Stimulated activated CD4-positive, alpha-beta T cell treated with anti-CD3 and anti-CD28 coated beads, Interleukin-15, amount 100 ng/mL, for 1 hour (primary cell): ENCODE results near the gene STPG1.

Experiments used
- DNase-seq, 2 donors: peaks; one replicate each; pipeline ENCODE4 v3.0.0-alpha.2; 2020; ENCODE audit warnings: low read depth in 1 of 2, low spot score in 1 of 2

STPG1 gene

DNA sequence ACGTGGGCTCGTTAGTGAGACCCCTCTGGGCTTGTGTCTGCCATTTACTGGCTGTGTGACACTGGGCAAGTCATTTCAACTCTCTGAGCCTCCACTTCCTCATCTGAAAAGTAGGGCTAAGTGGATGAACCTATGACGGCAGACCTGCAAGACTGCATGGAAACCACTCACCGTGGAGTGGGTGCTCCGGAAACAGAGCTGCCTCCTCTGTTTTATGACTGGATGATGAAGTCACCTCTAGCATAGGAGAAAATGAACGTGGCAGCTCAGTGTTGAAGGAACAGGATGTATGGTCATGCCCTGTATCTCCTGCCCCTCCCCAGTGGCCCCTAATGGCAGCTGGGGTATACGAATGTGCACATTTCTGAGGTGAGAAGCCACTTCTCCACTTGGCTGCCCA is 40.5 kb downstream of the STPG1 start:
- no peak for DNase-seq

DNA sequence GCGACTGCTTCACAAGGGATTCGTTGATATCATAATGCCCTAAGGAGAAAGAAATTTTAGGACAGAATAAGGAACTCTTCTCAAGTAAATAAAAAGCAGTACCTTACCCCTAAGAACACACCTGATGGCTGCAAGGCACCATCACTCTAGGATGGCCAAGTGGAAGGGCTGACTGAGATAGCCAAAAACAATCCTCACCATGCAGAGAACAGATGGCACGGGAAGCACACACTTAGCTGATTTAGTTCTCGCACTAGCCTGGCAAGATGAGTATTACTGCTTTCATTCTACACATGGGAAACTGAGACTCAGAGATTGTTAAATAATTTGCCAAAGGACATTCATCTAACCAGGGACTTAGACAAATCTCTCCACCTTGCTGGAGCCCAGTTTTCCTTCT is 43.8 kb downstream of the STPG1 start:
- no peak for DNase-seq

DNA sequence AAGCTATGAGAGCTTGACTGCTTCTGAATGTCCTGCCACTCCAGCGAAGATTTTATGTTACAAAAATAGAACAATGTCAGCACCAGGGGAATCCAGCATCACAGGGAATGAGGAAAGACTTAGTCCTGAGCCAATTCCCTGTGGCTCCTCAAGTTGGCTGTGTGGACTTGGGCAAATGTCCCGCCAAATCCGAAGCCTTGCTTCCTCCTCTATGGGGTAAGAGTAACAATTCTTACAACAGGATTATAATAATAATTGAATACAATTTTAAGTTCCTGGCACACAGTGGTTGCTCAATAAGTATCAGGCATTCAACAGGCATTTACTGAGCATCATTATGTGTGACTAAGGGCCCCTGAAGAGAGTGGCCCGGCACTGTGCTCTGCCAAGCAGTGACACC is 44.4 kb downstream of the STPG1 start:
- no peak for DNase-seq

DNA sequence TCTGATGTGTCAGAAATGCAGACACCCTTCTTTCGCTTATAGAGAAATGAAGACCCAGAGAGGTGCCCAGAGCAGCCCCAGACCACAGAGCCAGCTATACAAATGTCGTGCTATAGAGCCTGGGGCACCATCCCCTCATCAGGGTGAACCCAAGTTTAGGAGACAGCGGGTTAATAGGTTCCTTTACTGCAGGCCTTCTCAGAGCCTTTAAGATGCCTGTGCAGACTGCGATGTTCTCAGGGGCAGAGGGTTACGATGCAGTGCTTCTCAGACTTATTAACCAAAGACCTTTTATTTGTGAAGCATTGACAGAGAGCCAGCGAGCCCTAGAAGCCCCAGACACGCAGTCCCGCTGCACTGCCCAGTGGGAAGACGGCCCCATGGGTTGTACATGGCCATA is 46.9 kb downstream of the STPG1 start:
- DNase-seq, result no peak

DNA sequence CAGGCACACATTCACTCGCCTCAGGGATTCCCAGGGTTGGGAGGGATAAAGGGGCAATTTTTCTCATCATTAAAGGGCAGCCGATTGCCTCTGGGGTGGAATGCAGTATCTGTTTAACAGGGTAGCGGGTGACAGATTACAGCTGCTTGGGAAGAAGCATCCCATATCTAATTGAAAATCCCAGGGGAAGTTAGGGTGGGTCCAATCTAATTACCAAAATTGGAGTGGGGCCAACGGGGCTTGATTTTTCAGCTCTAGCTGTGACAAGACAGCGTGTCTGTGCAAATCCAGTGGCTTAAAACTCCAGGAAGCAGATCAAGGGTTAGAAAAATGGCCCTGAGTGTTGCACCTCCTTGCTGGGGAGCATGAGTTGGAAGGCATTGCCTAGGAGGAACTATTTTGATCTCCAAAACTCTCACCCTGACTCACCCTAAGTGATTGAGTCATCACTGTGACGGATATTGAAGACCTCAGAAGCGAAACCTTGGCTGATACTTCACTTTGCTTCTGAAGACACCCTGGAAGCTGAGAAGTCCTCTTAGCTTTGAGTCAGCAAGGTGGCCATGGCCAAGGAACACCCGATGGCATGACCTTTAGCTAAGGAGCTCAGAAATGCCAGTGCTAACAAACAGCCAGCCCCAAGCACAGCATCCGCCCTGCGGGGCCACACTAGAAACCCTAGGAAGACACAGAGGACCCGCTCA is 48.5 kb downstream of the STPG1 start:
- DNase-seq, result no peak

DNA sequence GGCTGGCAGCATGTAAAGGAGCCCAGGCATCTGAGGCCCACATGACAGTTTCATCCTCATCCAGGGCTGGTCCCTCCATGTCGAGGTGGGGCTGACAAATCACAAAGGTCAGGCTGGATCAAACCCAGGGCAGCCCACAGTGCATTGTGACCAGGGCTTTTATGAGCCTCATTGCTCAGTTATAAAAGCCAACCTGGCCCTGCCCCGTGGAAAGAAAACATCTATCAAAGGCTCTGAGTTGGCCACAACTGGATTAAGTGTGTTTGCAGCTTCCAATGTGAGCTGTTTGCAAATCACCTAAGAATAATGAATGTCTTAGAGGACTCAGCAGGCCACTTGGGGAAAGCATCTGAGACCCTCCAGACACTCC is 49.0 kb downstream of the STPG1 start:
- DNase-seq, result no peak

DNA sequence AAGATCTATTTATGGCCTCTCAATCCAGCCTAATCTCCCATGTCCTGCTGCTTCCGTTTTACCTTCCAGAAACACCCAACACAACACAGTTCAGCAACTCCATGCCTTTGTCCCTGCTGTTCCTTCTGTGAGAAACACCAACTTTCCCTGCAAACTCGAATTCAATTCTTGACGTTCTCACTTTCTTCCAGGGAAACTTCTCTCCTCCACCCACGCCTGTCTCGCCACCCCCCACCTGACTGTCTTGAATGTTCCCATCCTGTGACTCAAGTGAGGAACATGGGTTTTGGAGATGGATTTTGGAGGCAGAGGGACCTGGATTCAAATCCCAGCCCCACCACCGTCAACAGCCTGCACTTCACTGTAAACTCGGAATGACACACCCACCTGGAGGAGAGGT is 49.6 kb downstream of the STPG1 start:
- no peak for DNase-seq

DNA sequence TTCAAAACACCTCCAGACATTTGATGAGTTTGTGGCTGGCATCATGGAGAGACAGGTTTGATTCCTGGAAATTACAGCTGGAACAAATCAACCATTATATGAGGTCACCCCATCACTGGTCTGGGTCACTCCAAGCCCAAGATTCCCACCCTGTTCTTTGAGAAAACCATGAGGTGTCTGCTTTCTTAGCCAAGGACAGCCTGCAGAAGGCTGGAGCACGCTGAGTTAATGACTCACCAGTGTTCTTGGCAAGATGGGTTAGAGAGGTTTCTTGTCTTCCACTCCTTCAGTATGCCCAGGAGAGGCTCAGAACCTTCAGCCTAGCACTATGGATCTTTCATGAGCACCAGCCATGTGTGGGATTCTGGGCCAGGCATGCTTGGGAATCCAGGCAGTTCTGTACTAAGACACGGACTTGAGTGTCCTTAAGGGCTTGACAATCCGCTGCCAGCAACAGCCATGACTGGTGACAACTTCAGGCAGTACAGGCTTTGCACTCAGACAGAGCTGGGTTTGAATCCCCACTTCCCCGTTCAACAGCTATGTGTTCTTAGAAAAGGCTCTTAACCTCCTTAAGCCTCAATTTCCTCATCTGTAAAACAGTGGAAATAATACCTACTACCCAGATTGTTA is 50.5 kb downstream of the STPG1 start:
- no peak for DNase-seq

DNA sequence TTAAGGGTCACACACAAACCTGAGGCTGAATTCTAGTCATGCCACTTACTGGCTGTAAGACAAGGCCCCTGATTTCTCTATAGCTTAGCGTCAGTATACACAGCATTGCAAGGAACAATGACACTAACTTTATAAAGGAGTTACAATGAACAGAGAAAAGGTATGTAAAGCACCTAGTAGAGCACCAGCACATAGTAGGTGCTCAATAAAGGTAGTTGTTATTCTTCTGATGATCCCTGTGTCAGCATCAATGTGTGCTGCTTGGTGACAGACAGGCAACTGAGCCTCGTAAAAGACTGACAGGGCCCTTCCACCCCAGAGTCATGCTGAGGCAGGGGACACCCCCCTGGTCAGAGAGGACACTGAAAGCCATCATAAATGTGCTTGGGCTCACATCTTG is 51.2 kb downstream of the STPG1 start:
- no peak for DNase-seq

DNA sequence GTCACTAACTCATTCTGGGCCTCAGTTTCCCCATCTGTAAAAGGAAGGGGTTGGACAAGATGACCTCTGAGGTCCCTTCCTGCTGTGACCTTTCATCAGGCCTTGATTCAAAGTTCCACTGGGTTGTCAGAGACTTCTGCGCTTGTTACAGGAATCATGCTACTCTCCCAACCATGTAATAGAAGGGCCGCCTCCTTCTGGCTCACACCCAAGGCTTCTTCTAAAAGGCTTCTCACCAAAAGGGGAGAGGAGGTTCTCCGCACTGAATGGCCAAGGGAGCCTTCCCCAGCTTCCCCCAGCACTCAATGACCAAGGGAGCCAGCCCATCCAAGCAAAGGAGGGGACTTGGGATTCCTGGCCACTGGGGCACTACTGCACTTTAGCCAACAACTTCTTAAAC is 51.8 kb downstream of the STPG1 start:
- no peak for DNase-seq

DNA sequence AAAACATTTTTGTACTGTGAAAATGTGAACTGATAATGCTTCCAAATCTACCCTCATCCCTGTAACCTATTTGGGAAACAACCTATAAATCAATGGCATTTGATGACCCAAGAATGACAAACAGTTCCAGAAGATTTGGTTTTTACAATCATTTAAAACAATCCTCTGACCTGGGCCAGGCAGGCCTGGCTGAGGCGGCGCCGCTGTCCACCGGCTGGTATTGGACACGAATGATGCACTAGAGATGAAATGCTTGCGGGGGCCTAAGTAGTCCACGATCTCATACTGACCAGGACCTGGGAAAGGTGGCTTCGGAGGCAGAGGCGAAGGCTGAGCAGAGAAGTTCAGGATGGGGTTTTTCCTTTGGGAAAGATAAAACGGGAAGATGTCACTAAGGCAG is 52.9 kb downstream of the STPG1 start:
- no peak for DNase-seq

DNA sequence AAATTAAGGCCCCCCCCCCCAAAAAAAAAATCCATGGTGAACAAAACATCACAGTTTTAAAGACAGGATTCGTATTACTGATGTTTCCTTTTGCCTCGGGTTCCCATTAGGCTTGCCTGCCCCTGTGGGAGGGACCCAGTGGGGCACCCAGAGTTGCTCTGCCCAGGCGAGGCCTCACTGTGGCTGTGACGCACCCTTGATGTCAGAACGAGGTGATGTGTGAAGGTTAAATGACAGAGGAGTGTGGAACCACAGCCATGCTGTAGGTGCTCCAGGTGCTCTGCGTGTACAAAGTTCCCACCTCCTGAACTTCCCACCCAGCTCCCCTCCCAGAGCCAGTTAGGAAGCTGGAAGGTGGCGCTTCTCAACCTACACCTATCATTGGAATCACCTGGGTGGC is 56.5 kb downstream of the STPG1 start:
- no peak for DNase-seq

DNA sequence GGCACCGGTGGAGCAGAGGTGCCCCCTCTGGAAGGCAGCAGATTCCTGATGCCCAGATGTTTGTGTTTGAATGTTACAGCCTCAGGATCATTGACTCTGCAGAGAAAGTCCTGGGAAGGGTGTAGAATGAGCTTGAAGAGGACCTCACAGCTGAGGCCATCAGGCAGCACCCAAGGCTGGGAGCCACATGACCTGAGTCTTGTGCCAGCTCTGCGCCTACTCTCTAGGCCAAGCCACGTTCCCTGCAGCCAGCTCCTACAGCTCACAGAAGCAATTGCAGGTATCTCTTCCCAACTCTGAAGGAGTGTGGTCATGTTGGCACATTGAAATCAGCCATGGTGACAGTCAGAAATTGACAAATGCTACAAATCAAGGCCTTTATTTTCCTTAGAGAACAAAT is 58.1 kb downstream of the STPG1 start:
- DNase-seq, result no peak

DNA sequence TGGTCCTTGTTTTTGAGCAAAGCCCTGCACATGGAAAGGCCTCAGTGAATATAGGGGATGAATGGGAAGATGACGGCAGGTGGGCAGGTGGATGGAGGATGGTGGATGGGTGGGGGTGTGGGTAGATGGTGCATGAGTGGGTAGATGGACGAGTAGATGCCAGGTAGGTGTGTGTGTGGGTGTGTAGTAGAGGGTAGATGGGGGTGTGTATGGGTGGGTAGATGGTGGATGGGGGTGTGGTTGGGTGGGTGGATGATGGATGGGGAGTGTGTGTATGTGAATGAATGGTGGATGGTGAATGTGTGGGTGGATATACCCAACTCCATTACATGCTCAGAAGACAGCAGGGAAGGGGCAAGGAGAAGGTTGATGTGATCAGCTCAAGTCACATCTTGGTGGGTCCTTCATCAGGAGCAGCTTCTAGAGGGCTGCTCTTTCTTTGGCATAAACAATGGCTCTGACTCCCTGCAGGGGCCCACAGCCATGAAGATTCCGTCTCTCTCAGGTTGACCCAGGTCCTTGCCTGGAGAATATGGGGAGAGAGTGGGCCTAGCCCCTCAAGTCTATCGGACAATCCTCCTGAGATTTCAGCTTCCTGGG is 60.2 kb downstream of the STPG1 start:
- no peak for DNase-seq

DNA sequence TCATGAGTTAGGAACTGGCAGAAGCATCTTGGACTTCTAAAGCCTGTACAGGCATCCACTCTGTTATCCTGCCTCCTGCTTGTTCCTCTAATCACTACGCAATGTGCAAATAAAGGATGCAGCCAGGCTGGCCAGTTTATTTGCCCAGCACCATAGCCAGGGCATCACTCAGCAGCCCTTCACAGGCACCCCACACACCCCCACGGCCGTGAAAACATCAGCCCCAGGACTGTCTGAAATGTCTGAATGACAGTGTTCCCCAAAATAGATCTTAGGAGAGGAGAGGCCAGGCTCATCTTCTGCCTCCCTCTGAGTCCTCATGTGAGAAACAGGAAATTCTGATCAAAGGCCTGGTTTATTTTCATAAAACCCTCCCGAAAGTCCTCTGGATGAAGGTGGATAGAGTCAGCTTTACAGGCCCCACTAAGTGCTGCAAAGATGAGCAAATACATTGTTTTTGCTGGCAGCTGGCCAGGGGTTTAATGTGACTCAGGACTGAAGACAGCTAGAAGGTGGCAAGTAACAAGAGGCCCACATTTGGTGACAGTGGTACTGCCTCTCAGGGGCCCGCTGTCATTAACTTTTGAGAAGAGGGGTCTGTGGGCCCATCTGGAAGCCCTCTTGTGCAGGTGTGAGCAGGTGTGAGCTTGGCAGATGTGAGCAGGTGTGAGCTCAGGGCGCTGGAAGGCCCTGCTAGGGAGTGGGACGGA is 61.5 kb downstream of the STPG1 start:
- DNase-seq, result peak in 1 of 2 donors; percentile 10

DNA sequence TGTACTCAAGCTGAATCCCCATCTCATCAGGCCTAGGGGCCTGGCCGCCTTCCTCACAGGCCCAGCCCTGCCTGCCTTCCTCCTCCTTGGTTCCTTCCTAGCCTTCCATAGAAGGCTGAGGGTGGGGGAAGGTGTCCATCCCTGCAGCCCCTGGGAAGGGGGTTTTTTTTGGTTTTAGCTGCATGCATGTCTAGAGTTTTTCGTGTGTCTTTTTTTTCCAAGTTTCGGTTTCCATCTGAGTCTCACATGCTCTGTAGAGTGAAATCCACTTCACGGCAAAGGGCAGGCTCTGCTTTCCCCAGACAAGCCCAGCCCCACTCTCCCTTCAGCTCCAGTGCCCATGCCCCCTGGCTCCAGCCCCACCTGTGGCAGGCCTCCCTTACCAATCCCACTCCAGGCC is 62.3 kb downstream of the STPG1 start:
- DNase-seq, result no peak

DNA sequence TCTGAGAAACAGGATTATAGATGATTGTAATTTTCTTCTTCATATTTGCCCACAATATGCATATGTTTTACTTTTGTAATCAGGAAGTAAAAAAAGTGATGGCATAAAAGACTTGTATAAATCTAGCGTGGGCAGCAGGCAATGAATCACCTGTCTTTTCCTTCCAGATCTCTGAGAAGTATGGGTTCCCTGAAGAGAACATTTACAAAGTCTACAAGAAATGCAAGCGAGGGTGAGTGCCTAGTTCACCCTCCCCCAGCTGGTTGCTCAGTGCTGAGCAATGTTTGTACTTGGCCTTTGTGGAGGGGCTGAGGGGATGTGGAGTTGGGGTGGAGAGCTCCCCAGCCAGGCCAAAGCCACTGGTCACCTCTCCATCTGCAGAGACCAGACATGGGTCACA is 63.7 kb downstream of the STPG1 start:
- DNase-seq, result peak in 1 of 2 donors; percentile 8

DNA sequence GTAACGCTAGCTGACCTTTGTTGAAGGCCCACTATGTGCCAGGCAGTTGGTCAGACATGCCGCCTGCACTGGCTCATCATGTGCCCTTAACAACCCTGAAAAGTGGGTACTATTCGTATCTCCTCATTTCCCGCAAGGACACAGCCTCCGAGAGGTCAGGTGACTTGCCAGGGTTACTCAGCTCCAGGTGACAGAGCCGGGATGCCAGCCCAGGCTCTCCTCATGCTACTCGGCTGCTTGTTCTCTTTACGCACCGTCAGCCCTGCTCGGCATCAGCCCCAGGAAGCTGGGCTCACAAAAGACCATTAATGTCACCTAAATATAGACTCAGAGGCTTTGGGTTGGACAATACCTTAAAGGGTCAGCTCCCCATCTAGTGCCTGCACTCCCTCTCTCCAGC is 65.4 kb downstream of the STPG1 start:
- no peak for DNase-seq

DNA sequence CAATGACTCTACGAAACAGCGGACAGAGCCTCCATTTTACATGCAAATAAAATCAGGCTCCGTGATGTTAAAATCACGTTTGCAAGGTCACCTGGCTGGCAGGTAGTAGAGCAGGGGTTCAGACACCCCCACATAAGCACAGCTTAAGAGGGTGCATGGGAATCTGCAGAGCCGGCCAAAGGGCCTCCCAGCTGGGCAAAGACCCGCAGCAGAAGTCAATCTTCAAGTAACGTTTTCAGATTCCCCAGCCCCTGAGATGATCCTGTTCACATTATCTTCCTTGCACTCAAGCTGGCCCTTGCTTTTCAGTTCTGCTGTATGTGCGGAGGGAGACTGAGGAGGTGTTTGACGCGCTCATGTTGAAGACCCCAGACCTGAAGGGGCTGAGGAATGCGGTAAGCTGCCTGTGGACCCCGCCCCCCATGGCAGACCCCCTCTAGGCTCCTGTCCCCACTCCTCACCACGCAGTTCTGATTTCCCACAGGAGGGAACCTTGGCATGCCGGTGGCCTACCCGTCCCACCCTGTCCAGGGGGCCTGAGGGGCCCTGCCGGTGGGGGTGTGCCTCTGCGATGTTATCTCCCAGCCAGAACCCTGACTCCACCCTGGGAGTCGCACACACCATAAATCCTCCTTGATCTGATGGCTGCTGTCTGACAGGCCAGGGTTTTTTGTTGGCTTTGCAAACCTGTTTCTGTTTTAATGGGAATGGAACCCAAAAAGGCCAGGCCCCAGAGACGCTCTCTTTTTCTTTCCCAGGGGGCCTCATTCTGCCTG is 66.2 kb downstream of the STPG1 start:
- DNase-seq, result no peak

DNA sequence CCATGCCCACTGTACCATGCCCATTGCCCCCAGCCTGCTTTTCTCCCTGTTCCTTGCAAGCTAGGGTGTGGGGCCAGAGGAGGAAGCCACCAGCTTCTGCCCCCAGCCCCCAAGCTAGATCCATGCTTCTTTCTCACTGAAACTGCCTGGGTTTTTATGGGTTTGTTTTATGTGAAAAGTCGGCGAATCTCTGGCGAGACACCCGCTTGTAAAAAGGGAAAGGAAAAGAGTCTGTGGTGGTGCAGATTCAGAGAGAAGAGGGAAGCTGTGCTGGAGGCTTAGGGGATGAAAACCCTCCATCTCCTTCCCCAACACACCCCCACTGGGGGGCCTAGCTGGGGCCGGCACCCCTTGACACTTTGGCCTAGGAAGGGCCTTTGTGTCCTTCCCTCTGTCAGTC is 68.2 kb downstream of the STPG1 start:
- no peak for DNase-seq

DNA sequence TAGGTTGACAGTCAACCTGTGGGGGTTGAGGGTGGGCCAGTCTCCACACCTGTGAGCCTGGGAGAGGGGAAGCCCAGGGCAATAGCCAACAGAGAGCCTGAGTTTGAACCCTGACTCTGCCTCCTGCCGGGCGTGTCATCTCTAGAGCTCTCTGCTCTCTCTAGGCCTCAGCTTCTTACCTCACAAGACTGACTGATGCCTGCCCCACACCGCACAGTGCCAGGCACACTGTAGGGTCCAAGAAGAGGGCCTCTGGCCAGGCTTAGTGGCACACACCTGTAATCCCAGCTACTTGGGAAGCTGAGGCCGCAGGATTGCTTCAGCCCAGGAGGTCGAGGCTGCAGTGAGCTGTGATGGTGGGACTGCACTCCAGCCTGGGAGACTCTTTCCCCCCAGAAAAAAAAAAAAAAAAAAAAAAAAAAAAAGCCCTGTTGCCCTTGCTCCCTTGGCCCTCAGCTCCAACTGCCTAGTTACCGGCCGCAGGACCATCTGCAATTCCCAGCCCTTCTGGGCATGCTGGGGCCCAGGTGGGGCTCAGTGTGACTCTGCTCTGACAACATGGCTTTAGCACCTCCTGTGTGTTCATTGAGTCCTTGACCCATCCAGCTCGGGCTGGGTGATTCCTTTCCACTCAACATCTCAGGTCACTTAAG is 69.4 kb downstream of the STPG1 start:
- no peak for DNase-seq
